HepG2 (cell line): ENCODE measurements around the gene METTL15. TPM values are rescaled to one million over a fixed set of nuclear protein-coding genes. Genes with fewer than 3 reads are reported as not detected.

Experiments
- ATAC-seq: fragments of 200-7000 bp; cut with Tn5 transposase; 3 replicates; pipeline ENCODE4 v1.9.1; 2020; ENCODE audit warnings: mild to moderate bottlenecking, moderate library complexity
- BruUV-seq: library from RNA; stranded (reverse); fragments of 400-500 nt; replicated peaks from 2 replicates; lab custom pipeline; 2021; lab: Mats Ljungman, UMichigan
- CTCF ChIA-PET: fragments of 300-600 bp; formaldehyde crosslinking; extraction: SDS; loops from one replicate; lab custom pipeline; 2021; ENCODE audit warnings: low total read pairs, inconsistent platforms, low intra/inter-chr PET ratio; lab: Yijun Ruan, JAX
- POLR2A ChIA-PET: fragments of 350-600 bp; sonication (Branson Sonifier 250); formaldehyde crosslinking; loops from one replicate; lab custom pipeline; 2020; ENCODE audit warnings: antibody characterized with exemption, inconsistent platforms; lab: Yijun Ruan, JAX
- DNase-seq: peaks from one replicate; pipeline ENCODE4 v3.0.0-alpha.2; 2015; ENCODE audit warnings: low spot score
- FAIRE-seq: peaks from 3 replicates; lab custom pipeline; 2011; peaks lifted over from hg19 to GRCh38; lab: Jason Lieb, UNC
- H2AFZ ChIP-seq: one replicate; pipeline ENCODE4 v1.6.1; 2011; ENCODE audit warnings: low read length, inconsistent platforms
- H3K27ac ChIP-seq: fragments of 300-600 bp; 3 replicates; pipeline ENCODE4 v1.8.0; 2011; ENCODE audit warnings: mixed run types, mild to moderate bottlenecking, mixed read lengths, low read length, inconsistent platforms; ENCODE audit not compliant: insufficient read depth; ENCODE audit errors: extremely low read length
- H3K27me3 ChIP-seq, 2 experiments: fragments of 200-600 bp in 1 of 2; 2 replicates in 1 of 2; 3 replicates in 1 of 2; pipeline versions ENCODE4 v1.6.0 to v1.8.0; 2011; ENCODE audit warnings: low read length in 2 of 2, mild to moderate bottlenecking in 2 of 2, moderate library complexity in 2 of 2, inconsistent platforms in 1 of 2; ENCODE audit not compliant: insufficient read depth in 2 of 2, control insufficient read depth in 1 of 2
- H3K36me3 ChIP-seq, 2 experiments: fragments of 200-600 bp in 1 of 2; replicated peaks in 1 of 2; 2 replicates in 1 of 2; 3 replicates in 1 of 2; pipeline versions ENCODE4 v1.5.1 to v1.8.0; 2011; ENCODE audit warnings: low read length in 2 of 2, inconsistent platforms in 1 of 2; ENCODE audit not compliant: insufficient read depth in 2 of 2, control insufficient read depth in 1 of 2
- H3K4me1 ChIP-seq: 2 replicates; pipeline ENCODE4 v1.5.1; 2012; ENCODE audit warnings: low read length, inconsistent platforms; ENCODE audit not compliant: insufficient read depth
- H3K4me2 ChIP-seq: 2 replicates; pipeline ENCODE4 v1.6.0; 2011; ENCODE audit warnings: low read depth, low read length, inconsistent platforms
- H3K4me3 ChIP-seq, 3 experiments: fragments of 200-600 bp in 1 of 3; sonication (generic), shearing (Covaris generic) in 1 of 3; replicated peaks in 1 of 3; 2 replicates each; pipeline ENCODE4 v1.5.1; 2011 to 2016; ENCODE audit warnings: low read length in 3 of 3, inconsistent platforms in 2 of 3, low read depth in 2 of 3, mild to moderate bottlenecking in 2 of 3, control low read depth in 1 of 3, mixed read lengths in 1 of 3; ENCODE audit not compliant: insufficient read depth in 1 of 3
- H3K79me2 ChIP-seq: one replicate; pipeline ENCODE4 v1.6.1; 2011; ENCODE audit warnings: low read length, inconsistent platforms; ENCODE audit not compliant: insufficient read depth
- H3K9ac ChIP-seq: 2 replicates; pipeline ENCODE4 v1.6.0; 2011; ENCODE audit warnings: mild to moderate bottlenecking, low read depth, low read length, inconsistent platforms; ENCODE audit not compliant: insufficient read depth
- H3K9me3 ChIP-seq: 2 replicates; pipeline ENCODE4 v1.5.1; 2012; ENCODE audit warnings: mild to moderate bottlenecking, low read length
- H4K20me1 ChIP-seq: 2 replicates; pipeline ENCODE4 v1.6.0; 2011; ENCODE audit warnings: inconsistent platforms, mild to moderate bottlenecking, low read length, moderate library complexity; ENCODE audit not compliant: insufficient read depth
- ATAD3A ChIP-seq: sonication (generic); formaldehyde crosslinking; IDR thresholded peaks from 2 replicates; pipeline ENCODE4 v1.4.0; 2020; ENCODE audit warnings: missing genetic modification reagents
- GLI4 ChIP-seq: sonication (generic); formaldehyde crosslinking; IDR thresholded peaks from 2 replicates; pipeline ENCODE4 v1.5.1; 2020; ENCODE audit warnings: missing genetic modification reagents, mild to moderate bottlenecking, moderate library complexity, borderline replicate concordance
- HES4 ChIP-seq: sonication (generic); formaldehyde crosslinking; IDR thresholded peaks from 2 replicates; pipeline ENCODE4 v1.9.0; 2021; ENCODE audit warnings: mild to moderate bottlenecking, missing genetic modification reagents, borderline replicate concordance
- PAF1 ChIP-seq: IDR thresholded peaks from 2 replicates; pipeline ENCODE4 v1.6.1; 2016; ENCODE audit warnings: missing genetic modification reagents, missing compliant biosample characterization
- PBX3 ChIP-seq: sonication (generic); formaldehyde crosslinking; IDR thresholded peaks from 2 replicates; pipeline ENCODE4 v1.8.1; 2023; ENCODE audit warnings: missing genetic modification reagents, inconsistent platforms, borderline replicate concordance
- SETDB1 ChIP-seq: sonication (generic); formaldehyde crosslinking; IDR thresholded peaks from 2 replicates; pipeline ENCODE4 v1.5.1; 2020; ENCODE audit warnings: missing genetic modification reagents, mild to moderate bottlenecking, borderline replicate concordance
- SYNCRIP ChIP-seq: fragments of 200-400 bp; formaldehyde crosslinking; IDR thresholded peaks from 2 replicates; pipeline ENCODE4 v1.6.1; 2018; ENCODE audit warnings: mild to moderate bottlenecking, low read depth, low read length; ENCODE audit not compliant: insufficient read depth
- ZBTB14 ChIP-seq: sonication (generic); formaldehyde crosslinking; IDR thresholded peaks from 2 replicates; pipeline ENCODE4 v1.4.0; 2020; ENCODE audit warnings: missing genetic modification reagents
- ZNF256 ChIP-seq: sonication (generic); formaldehyde crosslinking; conservative IDR thresholded peaks from 2 replicates; pipeline ENCODE4 v1.4.0; 2020; ENCODE audit warnings: missing genetic modification reagents
- ZNF362 ChIP-seq: sonication (generic); formaldehyde crosslinking; IDR thresholded peaks from 2 replicates; pipeline ENCODE4 v1.4.0; 2020; ENCODE audit warnings: missing genetic modification reagents, mild to moderate bottlenecking, borderline replicate concordance
- ZNF432 ChIP-seq: sonication (generic); formaldehyde crosslinking; IDR thresholded peaks from 2 replicates; pipeline ENCODE4 v1.5.0; 2020; ENCODE audit warnings: missing genetic modification reagents, mild to moderate bottlenecking, borderline replicate concordance
- ZNF501 ChIP-seq: sonication (generic); formaldehyde crosslinking; IDR thresholded peaks from 2 replicates; pipeline ENCODE4 v1.5.1; 2020; ENCODE audit warnings: mild to moderate bottlenecking, moderate library complexity, missing genetic modification reagents
- WGBS: methylation state at CpG from one replicate; pipeline ENCODE4 v1.1.6; 2017; ENCODE audit warnings: low lambda C conversion rate; 5-methylcytosine and 5-hydroxymethylcytosine counted together
- in situ Hi-C: cut with HindIII; loops from 2 replicates; pipeline ENCODE4 v1.10.0; 2017; ENCODE audit warnings: low pct_unique_long_range_greater_than_20kb; ENCODE audit not compliant: extremely low pct_ligation_motif_present
- intact Hi-C: fragments of 100-400 bp; cut with micrococcal nuclease; formaldehyde crosslinking; loops from one replicate; pipeline ENCODE4 v1.10.0; 2022; ENCODE audit not compliant: unreplicated experiment
- polyA plus RNA-seq, 8 experiments: library from polyadenylated mRNA; depleted of rRNA in 3 of 8; stranded (reverse) in 7 of 8; unstranded in 1 of 8; fragments of >200 nt; fragmentation: Illumina TruSeq in 4 of 8; extraction: Trizol in 4 of 8; gene quantifications; 2 replicates each; pipeline versions ENCODE4 v1.2.1 to v1.2.3, GENCODE V29; 2011 to 2016; ENCODE audit warnings: low read depth in 4 of 8, missing spikeins in 1 of 8, mixed read lengths in 1 of 8; ENCODE audit not compliant: insufficient read depth in 1 of 8
- total RNA-seq, 5 experiments: library from RNA; depleted of rRNA; stranded (reverse); fragments of >200 nt; fragmentation: Illumina TruSeq; extraction: Trizol; gene quantifications; 2 replicates each; pipeline ENCODE4 v1.2.3, GENCODE V29; 2016; ENCODE audit warnings: low read depth in 1 of 5

Gene METTL15
- total and polyA plus RNA-seq, 2 of the 13 experiments (the other 11 are each of a cell fraction or from before 2014, with no cell fraction given): 6.5 to 14.0 TPM

GRCh38 chr11:28077521-28077920 is 30.7 kb upstream of the METTL15 start:
- no peak for ATAC-seq
- ChIA-PET POLR2A (no interaction called here), CTCF (no interaction called here)
- no TSS peak for BruUV-seq
- H2AFZ ChIP-seq: no peak overlapping the region
- H3K4me2 ChIP-seq: no peak overlapping the region
- intact Hi-C loops (no loop called here), in situ Hi-C loops (no loop called here)
- no peak for FAIRE-seq
- no peaks in the 10 kb centered on the region for H3K27me3 ChIP-seq
- no peaks in the 10 kb centered on the region for H3K79me2 ChIP-seq
- no peak overlapping the region for H3K4me3 ChIP-seq
- no peaks in the 10 kb centered on the region for H3K9me3 ChIP-seq
- no peaks in the 10 kb centered on the region for H4K20me1 ChIP-seq
- no peak for TF ChIP-seq ZNF432 (CRISPR knock-in tag)
- no peak for TF ChIP-seq PBX3
- no peak for TF ChIP-seq ZNF362 (CRISPR knock-in tag)
- TF ChIP-seq ZBTB14 (CRISPR knock-in tag): no peak
- no peak for TF ChIP-seq ZNF256 (CRISPR knock-in tag)
- no peak for TF ChIP-seq SETDB1 (CRISPR knock-in tag)
- no peak for TF ChIP-seq ATAD3A
- no peak for TF ChIP-seq PAF1 (CRISPR knock-in tag)
- no peak for TF ChIP-seq ZNF501 (CRISPR knock-in tag)
- TF ChIP-seq GLI4: no peak
- TF ChIP-seq HES4 (CRISPR knock-in tag): no peak
- TF ChIP-seq SYNCRIP: no peak
- 98% methylated on average over 3 of the region's 3 CpGs for WGBS
- no peak overlapping the region for H3K9ac ChIP-seq
- no peak overlapping the region for H3K27ac ChIP-seq
- no peak for DNase-seq
- H3K36me3 ChIP-seq: peaks cover 1 to 34% of the 10 kb centered on the region in 2 experiments; a peak in 3 of 5 replicates
- no peaks in the 10 kb centered on the region for H3K4me1 ChIP-seq
